Measurements from ENCODE around the gene LAMC3.

LAMC3 gene

DNA sequence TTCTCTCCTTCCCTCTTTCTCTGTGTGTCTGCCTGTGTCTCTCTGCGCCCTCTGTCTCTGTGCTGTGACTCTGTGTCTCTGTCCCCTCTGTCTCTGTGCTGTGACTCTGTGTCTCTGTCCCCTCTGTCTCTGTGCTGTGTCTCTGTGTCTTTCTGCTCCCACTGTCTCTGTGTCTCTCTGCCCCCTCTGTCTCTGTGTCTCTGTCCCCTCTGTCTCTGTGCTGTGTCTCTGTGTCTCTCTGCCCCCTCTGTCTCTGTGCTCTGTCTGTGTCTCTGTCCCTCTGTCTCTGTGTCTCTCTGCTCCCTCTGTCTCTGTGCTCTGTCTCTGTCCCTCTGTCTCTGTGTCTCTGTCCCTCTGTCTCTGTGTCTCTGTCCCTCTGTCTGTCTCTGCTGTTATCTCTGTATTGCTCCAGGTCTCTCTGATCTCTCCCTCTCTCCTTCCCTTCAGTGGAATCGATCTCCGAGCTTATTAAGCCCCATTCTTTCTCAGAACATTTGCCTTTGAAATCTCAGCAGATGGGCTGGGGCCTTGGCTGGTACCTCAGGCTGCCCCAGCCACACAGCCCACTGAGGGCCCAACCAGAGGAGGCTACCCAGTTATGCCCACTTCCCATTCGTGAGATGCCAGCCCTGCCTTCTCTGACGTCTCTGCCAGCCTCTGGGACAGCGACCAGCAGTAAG is 36.6 kb upstream of the LAMC3 start:
- DNase-seq (ENCODE audit: low read depth): no peak
- no peak overlapping the region for H3K4me3 ChIP-seq (ENCODE audit: low read depth, low read length)
- TF ChIP-seq, protein P1, sequence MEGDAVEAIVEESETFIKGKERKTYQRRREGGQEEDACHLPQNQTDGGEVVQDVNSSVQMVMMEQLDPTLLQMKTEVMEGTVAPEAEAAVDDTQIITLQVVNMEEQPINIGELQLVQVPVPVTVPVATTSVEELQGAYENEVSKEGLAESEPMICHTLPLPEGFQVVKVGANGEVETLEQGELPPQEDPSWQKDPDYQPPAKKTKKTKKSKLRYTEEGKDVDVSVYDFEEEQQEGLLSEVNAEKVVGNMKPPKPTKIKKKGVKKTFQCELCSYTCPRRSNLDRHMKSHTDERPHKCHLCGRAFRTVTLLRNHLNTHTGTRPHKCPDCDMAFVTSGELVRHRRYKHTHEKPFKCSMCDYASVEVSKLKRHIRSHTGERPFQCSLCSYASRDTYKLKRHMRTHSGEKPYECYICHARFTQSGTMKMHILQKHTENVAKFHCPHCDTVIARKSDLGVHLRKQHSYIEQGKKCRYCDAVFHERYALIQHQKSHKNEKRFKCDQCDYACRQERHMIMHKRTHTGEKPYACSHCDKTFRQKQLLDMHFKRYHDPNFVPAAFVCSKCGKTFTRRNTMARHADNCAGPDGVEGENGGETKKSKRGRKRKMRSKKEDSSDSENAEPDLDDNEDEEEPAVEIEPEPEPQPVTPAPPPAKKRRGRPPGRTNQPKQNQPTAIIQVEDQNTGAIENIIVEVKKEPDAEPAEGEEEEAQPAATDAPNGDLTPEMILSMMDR (IDR thresholded peaks at IDR 0.05; ENCODE audit: control insufficient read depth, extremely low read depth, insufficient read depth): no peak

- no peak overlapping the region for H3K4me3 ChIP-seq (ENCODE audit: low read depth, low read length)
- TF ChIP-seq, protein P1 (IDR thresholded peaks at IDR 0.05; ENCODE audit: control insufficient read depth, extremely low read depth, insufficient read depth): no peak
- no peak for DNase-seq (ENCODE audit: low read depth)
Measured at GRCh38 chr9:130972957-130973685, 35.9 kb upstream of the LAMC3 start.

DNA sequence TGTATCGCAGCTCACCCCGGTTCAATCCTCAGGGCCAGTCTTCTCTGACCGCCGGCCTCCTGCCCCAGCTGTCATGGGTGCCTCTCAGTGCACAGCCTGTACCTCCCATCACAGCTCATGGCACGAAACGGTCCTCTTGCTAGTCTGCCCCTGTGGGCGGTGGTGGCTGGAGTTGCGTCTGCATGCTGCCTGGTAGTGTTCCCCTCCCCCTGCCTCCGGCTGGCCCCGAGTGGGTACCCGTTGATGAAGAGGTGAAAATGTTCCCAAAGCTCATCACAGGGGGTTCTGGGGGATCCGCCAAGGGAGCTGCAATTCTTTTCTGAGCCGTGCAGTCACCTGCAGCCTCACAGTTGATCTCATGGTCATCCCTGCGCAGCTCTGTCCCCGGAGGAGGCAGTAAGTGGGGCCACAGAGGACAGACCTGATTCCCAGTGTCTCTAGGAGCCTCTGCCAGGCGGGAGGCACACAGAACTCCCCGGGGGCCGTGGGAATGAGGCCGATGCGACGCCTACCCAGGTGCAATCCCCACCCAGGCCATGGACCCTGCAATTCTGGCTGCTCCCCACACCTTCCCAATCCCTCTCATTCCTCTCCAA is 35.2 kb upstream of the LAMC3 start:
- no peak for DNase-seq (ENCODE audit: low read depth)
- H3K4me3 ChIP-seq (ENCODE audit: low read depth, low read length): no peak overlapping the region
- TF ChIP-seq, protein P1 (IDR thresholded peaks at IDR 0.05; ENCODE audit: control insufficient read depth, extremely low read depth, insufficient read depth): no peak

- no peak overlapping the region for H3K4me3 ChIP-seq (ENCODE audit: low read depth, low read length)
- TF ChIP-seq, protein P1 (IDR thresholded peaks at IDR 0.05; ENCODE audit: control insufficient read depth, extremely low read depth, insufficient read depth): no peak
- DNase-seq (ENCODE audit: low read depth): no peak
Measured at GRCh38 chr9:130974697-130975096, 34.3 kb upstream of the LAMC3 start.

- TF ChIP-seq, protein P1 (IDR thresholded peaks at IDR 0.05; ENCODE audit: control insufficient read depth, extremely low read depth, insufficient read depth): no peak
- DNase-seq (ENCODE audit: low read depth): no peak
- no peak overlapping the region for H3K4me3 ChIP-seq (ENCODE audit: low read depth, low read length)
Measured at GRCh38 chr9:130975156-130975555, 33.8 kb upstream of the LAMC3 start.

DNA sequence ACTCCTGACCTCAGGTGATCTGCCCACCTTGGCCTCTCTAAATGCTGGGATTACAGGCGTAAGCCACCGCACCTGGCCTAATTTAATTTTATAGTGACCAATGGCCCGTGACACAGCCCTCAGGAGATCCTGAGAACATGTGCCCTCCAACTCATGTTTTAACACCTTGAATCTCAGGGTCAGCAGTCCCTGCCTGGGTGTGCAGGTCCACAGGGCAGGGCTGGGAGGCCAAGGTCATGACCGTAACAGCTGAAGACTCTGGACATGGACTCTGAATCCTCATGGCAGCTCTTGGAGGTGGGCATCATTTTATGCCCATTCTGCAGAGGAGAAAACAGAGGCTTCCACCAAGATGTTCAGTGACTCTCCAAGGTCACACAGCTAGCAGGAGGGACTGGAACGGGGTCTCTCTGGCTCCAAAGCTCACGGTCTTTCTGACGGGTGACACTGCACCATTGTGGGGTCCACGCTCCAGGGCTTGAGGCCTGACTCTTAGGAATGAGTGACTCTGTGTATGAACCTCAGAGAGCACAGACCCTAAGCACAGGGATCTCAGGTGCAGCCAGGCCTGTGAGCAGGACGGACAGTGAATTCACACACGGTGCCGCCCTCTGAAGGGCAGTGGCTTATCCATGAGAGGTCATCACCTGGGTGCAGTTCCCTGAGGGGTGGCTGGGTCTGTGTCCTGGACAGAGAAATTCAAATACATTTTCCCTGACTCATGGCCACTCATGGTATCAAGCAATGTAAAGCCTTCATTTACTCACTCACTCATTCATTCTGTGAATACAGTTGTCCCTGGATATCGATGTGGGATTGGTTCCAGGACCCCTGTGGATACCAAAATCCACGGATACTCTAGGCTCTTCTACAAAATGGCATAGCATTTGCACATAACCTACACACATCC is 32.8 kb upstream of the LAMC3 start:
- DNase-seq (ENCODE audit: low read depth): no peak
- no peak overlapping the region for H3K4me3 ChIP-seq (ENCODE audit: low read depth, low read length)
- TF ChIP-seq, protein P1 (IDR thresholded peaks at IDR 0.05; ENCODE audit: control insufficient read depth, extremely low read depth, insufficient read depth): no peak
